Esophagus muscularis mucosa (tissue), 4 donors: ENCODE results near the gene GMEB2. TPM values are rescaled to one million over a fixed set of nuclear protein-coding genes. Genes with fewer than 3 reads are reported as not detected.
A peak's percentile ranks its signal among the peaks of the same experiment; 100 is the strongest.

Experiments used
- DNase-seq: peaks from one replicate; pipeline ENCODE4 v3.0.0-alpha.2; 2017; ENCODE audit errors: extremely low spot score
- H3K27ac ChIP-seq, 4 donors: fragments of 200-600 bp; sonication (generic); replicated peaks in 1 of 4; 1 replicate in 3 of 4; 2 replicates in 1 of 4; pipeline ENCODE4 v1.5.1; 2016 to 2019; ENCODE audit warnings: mild to moderate bottlenecking in 1 of 4
- H3K27me3 ChIP-seq, 4 donors: fragments of 200-600 bp; sonication (generic); one replicate each; pipeline versions ENCODE4 v1.5.1 to v1.6.0; 2016 to 2019
- H3K36me3 ChIP-seq, 4 donors: fragments of 200-600 bp; sonication (generic); one replicate each; pipeline ENCODE4 v1.5.1; 2016 to 2019
- H3K4me1 ChIP-seq, 4 donors: fragments of 200-600 bp; sonication (generic); one replicate each; pipeline ENCODE4 v1.5.1; 2016 to 2019
- H3K4me3 ChIP-seq, 4 donors: fragments of 200-600 bp; sonication (generic); 1 replicate in 2 of 4; 2 replicates in 2 of 4; pipeline ENCODE4 v1.5.1; 2016 to 2019; ENCODE audit warnings: mild to moderate bottlenecking in 4 of 4, moderate library complexity in 1 of 4
- H3K9me3 ChIP-seq, 4 donors: fragments of 200-600 bp; sonication (generic); 1 replicate in 3 of 4; 2 replicates in 1 of 4; pipeline ENCODE4 v1.5.1; 2016 to 2019
- CTCF ChIP-seq, 3 experiments: fragments of 200-600 bp in 2 of 3; fragments of 450-650 bp in 1 of 3; sonication (generic) in 2 of 3; IDR thresholded peaks; one replicate each; pipeline ENCODE4 v1.5.1; 2017 to 2019; ENCODE audit warnings: antibody characterized with exemption in 3 of 3, mild to moderate bottlenecking in 2 of 3, moderate library complexity in 1 of 3
- EP300 ChIP-seq: sonication (generic); formaldehyde crosslinking; IDR thresholded peaks from one replicate; pipeline ENCODE4 v1.6.1; 2017; ENCODE audit warnings: antibody characterized with exemption
- POLR2A ChIP-seq: fragments of 450-650 bp; IDR thresholded peaks from one replicate; pipeline ENCODE4 v1.6.1; 2017; ENCODE audit warnings: antibody characterized with exemption, moderate library complexity, mild to moderate bottlenecking, low read depth
- POLR2AphosphoS5 ChIP-seq, 2 donors: sonication (generic); formaldehyde crosslinking; IDR thresholded peaks; one replicate each; pipeline ENCODE4 v1.6.1; 2017; ENCODE audit warnings: antibody characterized with exemption in 2 of 2
- WGBS: methylation state at CpG from one replicate; pipeline ENCODE4 v1.1.5; 2018; 5-methylcytosine and 5-hydroxymethylcytosine counted together
- intact Hi-C: fragments of 100-400 bp; cut with DNase I; formaldehyde crosslinking; loops from one replicate; pipeline ENCODE4 v1.15.1; 2023
- total RNA-seq, 4 donors: library from RNA; depleted of rRNA; stranded (reverse); fragments of >200 nt; gene quantifications; one replicate each; pipeline versions ENCODE4 v1.1.0 to v1.2.1, GENCODE V29; 2016

Gene GMEB2
- total RNA-seq, 4 donors from 2014 or later: 11.1 to 19.1 (median 14.0) TPM

GRCh38 chr20:63554361-63555278, 72.3 kb downstream of the GMEB2 start:
- peak overlapping the region; percentile 57 to 71 (median 62) for H3K4me3 ChIP-seq
- H3K27me3 ChIP-seq: peaks cover 0 to 51% (median 11%) of the 10 kb centered on the region in 4 donors
- intact Hi-C loops: no loop called here
- 78% methylated on average over 25 of the region's 38 CpGs for WGBS
- no peaks in the 10 kb centered on the region for H3K9me3 ChIP-seq
- H3K27ac ChIP-seq: no peak overlapping the region
- peaks cover 7 to 21% (median 14%) of the 10 kb centered on the region in 4 donors for H3K36me3 ChIP-seq
- no peak for TF ChIP-seq CTCF (IDR thresholded peaks at IDR 0.05)
- no peak for TF ChIP-seq EP300
- no peak for TF ChIP-seq POLR2AphosphoS5 (IDR thresholded peaks at IDR 0.05)
- no peak for TF ChIP-seq POLR2A
- H3K4me1 ChIP-seq: peaks cover 12 to 26% (median 21%) of the 10 kb centered on the region in 4 donors
- no peak for DNase-seq

GRCh38 chr20:63553933-63554290, 73.0 kb downstream of the GMEB2 start, which contains the start of gene FNDC11:
TSS of gene FNDC11 (plus strand) at chr20:63554159. CDS start at chr20:63555664, 1,505 bp downstream.
- Histone ChIP-seq H3K9me3 (no peaks in the 10 kb centered on the region), H3K27me3 (peaks cover 0 to 56% (median 13%) of the 10 kb centered on the region in 4 donors), H3K4me1 (peaks cover 12 to 26% (median 21%) of the 10 kb centered on the region in 4 donors), H3K36me3 (peaks cover 5 to 16% (median 11%) of the 10 kb centered on the region in 4 donors), H3K27ac (peak within 1 kb of the TSS in 2 of 4 donors; percentile 34 to 39), H3K4me3 (peak within 1 kb of the TSS; percentile 57 to 71 (median 62))
- no CpG with 5 or more reads among the region's 34 CpGs for WGBS
- intact Hi-C loops: no loop called here
- no peak for DNase-seq
- TF ChIP-seq CTCF (IDR thresholded peaks at IDR 0.05): no peak

- peak; percentile 96 for DNase-seq
- peaks cover 0 to 60% (median 15%) of the 10 kb centered on the region in 4 donors for H3K27me3 ChIP-seq
- TF ChIP-seq CTCF (IDR thresholded peaks at IDR 0.05): no peak
- TF ChIP-seq POLR2AphosphoS5 (IDR thresholded peaks at IDR 0.05): peak in 1 of 2 donors; percentile 26
- peaks cover 12 to 26% (median 21%) of the 10 kb centered on the region in 4 donors for H3K4me1 ChIP-seq
- peak overlapping the region in 2 of 4 donors; percentile 34 to 39 for H3K27ac ChIP-seq
- no CpG with 5 or more reads among the region's 37 CpGs for WGBS
- H3K9me3 ChIP-seq: no peaks in the 10 kb centered on the region
- H3K36me3 ChIP-seq: peaks cover 0 to 11% (median 6%) of the 10 kb centered on the region in 4 donors
- intact Hi-C loops: no loop called here
- H3K4me3 ChIP-seq: peak overlapping the region; percentile 57 to 71 (median 62)
Measured at GRCh38 chr20:63553251-63553932, 73.5 kb downstream of the GMEB2 start.

GRCh38 chr20:63552481-63553249, 74.2 kb downstream of the GMEB2 start:
- DNase-seq: no peak
- no peak overlapping the region for H3K27ac ChIP-seq
- H3K9me3 ChIP-seq: no peaks in the 10 kb centered on the region
- H3K36me3 ChIP-seq: peaks cover 0 to 4% (median 1%) of the 10 kb centered on the region in 4 donors
- WGBS: 47% methylated on average over 14 of the region's 15 CpGs
- intact Hi-C loops: no loop called here
- H3K4me1 ChIP-seq: peaks cover 12 to 26% (median 22%) of the 10 kb centered on the region in 4 donors
- H3K4me3 ChIP-seq: no peak overlapping the region
- TF ChIP-seq EP300: no peak
- peaks cover 0 to 67% (median 20%) of the 10 kb centered on the region in 4 donors for H3K27me3 ChIP-seq
